HG03457 (cell line): ENCODE results near the gene HDHD2.
A peak's percentile ranks its signal among the peaks of the same experiment; 100 is the strongest.

Source experiments
- ATAC-seq: cut with Tn5 transposase; IDR thresholded peaks from one replicate; pipeline ENCODE4 v1.9.1; 2021; ENCODE audit warnings: moderate number of reproducible peaks; ENCODE audit not compliant: unreplicated experiment

HDHD2 gene

DNA sequence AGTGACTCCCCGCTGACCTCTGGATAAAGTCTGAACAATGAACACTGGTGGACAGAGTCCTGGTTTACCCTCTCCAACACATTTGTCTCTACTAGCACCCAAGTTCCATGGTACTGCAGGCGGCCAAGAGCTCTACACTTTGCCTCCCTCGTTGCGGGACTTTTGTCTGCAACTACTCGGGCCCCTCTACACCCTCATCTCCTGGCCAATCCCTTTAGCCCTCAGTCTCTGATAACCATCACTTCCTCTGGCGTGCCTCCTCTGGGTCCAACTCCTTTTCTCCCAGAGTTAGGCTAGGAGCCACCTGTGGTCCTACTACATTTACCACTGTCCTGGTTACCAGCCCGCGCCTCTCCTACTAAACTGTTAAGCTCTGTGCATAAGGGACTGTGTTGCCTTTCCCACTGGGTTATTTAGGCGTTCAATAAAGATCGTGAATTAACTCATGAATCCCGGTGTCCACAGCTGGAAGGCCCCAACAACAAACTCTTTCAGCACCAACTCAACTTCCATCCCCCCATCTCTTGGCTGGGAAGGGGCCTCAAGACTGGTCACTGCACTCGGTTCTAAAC is 757 bp downstream of the HDHD2 start:
- ATAC-seq, result no peak

DNA sequence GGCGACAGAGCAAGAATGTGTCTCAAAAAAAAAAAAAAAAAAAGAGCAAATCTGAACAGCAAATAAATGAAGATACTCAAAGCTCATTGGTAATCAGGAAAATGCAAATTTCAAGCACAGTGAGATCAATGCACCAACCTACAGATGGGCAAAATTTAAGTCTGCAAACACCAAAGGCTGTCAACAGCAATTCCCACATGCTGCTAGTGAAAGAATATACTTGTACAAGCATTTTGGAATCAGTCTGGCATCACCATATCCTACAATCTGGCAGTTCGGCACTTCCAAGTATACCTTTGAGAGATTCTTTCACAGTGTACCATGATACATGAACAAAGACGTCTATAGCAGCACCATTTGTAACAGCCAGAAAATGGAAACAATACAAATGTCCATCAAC is 4.1 kb downstream of the HDHD2 start:
- ATAC-seq, result no peak

DNA sequence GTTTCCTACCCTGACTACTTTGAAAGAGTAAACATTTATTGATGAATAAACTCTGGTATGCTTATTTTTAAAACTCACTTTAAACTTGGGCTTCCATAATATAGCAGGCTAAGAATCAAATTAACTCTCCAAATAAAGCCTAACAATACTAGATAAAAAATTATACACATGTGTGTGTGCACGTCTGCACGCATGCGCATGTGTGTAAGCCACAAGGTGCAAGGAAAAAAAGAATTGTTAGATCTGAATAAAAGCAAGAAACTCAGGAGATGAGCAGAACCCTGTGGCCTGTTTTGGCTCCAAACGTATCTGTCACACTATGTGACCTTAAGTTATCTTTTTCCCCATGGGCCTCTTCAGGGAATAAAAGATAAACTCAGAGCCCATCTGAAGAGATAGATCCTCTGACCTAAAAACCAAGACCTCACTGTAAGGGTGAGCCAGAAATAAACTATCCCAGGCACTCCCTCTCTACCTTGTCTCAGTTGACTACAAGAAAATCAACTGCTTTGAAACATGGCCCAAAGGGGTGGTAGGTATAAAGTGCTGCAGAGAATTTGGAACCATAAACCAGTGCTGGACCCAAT is 6.3 kb downstream of the HDHD2 start:
- ATAC-seq, result no peak

DNA sequence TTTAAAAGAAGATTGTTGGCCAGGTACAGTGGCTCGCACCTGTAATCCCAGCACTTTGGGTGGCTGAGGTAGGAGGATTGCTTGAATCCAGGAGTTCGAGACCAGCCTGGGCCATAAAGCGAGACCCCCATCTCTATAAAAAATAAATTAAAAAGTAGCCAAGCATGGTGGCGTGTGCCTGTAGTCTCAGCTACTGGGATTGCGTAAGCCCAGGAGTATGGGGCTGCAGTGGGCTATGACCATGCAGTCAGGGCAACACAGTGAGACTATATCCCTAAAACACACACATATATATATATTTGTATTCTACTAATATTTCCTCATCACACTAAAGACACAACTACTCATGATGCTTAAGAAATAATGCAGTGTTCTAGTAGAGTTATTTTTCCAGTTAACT is 7.1 kb downstream of the HDHD2 start:
- no peak for ATAC-seq

DNA sequence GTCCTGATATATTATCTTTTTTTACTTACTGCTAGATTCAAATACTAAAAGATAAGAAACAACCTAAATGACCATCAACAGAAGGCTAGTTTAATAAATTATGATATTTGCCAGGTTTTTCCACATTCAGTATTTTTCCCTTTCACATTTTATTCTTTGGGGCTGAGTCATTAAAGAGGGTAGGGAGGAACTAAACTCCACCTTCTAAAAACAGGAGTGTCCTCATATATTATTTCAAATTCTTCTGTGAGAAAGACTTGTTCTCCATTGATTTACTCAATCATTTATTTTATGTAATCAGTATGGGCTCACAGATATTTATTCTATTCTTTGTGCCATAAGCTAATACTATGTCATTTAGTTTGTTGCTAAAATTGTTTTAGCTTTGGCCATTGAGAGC is 9.0 kb downstream of the HDHD2 start:
- ATAC-seq, result no peak

GRCh38 chr18:47121146-47121545 is 29.2 kb downstream of the HDHD2 start:
- ATAC-seq, result no peak

DNA sequence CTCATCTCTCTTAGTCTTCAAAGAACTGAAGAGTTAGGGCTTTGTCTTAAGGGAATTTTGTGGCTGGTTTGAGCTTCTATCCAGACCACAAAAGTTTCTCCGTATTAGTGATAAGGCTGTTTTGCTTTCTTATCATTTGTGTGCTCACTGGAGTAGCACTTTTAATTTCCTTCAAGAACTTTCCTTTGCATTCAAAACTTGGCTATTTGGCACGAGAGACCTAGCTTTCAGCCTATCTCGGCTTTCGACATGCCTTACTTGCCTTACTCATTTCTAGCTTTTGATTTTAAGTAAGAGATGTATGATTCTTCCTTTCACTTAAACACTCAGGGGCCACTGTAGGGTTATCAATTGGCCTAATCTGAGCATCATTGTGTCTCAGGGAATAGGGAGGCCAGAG is 29.9 kb downstream of the HDHD2 start:
- ATAC-seq, result peak; percentile 93

GRCh38 chr18:47118981-47119380 is 31.3 kb downstream of the HDHD2 start:
- ATAC-seq, result no peak

DNA sequence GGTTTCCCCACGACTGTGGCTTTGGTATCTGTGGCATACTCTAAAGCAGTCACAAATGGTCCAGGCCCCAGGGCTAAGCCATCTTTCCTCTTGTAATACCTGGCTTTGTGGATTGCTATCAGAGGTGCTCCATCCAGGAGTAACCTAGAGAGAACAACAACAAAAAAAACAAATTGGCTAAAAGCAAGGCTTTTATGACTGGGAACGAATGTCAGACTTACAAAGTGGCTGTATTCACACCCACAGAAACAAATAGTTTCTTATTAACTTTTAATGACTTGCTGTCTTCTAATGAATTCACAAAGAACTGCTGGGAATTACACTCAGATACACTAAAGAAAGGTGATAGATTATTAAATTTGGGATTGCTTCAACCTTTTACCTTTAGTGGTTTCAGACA is 35.1 kb downstream of the HDHD2 start:
- ATAC-seq, result no peak

DNA sequence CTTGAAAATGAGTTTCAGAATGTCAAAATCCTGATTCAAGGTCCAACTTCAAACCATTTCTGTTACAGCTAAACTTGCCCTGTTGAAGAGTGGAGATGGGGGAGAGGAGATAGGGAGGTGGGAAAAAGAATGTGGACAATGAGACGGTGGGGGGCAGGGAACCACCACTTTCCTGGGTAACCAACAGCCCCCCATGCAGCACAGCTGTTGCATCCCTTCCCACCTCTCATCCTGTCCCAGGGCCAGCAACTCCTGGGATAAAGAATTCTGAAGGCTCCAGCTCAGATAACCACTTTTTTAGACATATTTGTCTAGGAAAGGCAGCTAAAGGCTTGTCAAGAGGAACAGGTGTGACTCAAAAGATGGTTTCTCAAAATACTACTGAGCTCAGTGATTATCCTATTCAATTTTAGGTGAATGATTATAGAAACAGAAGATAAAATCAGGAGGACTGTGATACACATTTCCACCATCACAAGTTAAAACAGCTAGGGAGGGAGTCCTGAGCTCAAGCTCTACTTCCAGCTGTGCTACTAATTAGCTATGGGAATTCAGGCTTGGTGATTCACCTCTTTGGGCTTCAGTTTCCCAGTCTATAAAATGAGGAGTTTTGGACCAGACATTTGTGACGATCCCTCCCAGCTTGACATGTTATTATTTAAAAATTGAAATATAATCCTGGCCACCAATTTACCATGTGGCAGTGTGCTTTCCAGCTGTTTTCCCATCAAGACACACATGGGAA is 36.3 kb downstream of the HDHD2 start:
- ATAC-seq, result no peak

DNA sequence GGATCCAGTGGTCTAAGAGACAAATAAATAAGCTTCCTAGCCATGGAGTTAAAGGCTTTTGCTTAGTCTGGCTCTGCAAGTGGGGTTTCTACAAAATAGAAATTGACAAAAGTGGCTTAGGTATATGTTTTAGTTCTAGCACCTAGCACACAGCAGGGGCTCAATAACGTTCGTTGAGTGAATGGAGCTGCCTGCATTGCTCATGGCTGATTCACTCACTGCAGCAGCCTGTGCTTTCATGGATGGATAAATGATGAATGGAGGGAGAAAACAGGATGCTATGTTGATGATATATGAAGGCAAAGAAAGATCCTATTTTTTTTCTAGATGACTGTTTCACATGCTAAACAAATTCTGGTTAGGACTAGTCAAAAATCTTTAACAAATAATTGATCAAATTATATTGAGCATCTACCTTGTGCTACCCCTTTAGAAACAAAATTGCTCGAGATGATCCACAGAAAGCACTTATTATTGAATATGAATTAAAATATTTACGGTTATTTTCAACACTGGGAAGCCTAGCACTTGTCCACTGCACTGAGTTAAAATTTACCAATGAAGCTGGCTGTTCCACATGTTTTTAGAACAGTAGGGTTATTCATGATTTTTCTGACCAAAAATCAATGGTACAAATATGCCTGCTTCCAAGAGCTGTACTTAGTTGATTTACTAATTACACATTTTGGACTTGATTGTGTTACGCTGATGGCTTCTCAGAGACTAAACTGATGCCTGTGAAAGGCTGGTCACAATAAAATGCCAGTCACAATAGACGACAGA is 39.6 kb downstream of the HDHD2 start:
- ATAC-seq, result no peak

DNA sequence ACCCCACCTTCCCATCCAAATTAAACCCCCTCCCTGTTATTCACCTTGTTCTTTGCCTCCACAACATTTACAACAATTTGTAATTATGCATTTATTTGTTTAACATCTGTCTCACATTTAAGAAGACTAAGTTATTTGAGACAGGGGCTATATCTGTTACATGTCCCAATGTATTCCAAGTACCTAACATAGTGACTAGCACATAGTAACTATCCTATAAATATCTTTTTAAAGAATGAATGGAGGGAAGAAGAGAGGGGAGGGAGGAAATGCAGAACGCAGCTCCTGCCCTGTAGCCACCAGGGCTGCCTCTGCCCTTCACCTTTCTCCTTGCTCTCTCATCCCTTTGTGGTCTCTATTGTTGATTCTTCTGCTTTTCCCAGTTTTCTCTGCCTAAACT is 40.6 kb downstream of the HDHD2 start:
- no peak for ATAC-seq

- ATAC-seq, result no peak
Measured at GRCh38 chr18:47108998-47109405, 41.3 kb downstream of the HDHD2 start.

DNA sequence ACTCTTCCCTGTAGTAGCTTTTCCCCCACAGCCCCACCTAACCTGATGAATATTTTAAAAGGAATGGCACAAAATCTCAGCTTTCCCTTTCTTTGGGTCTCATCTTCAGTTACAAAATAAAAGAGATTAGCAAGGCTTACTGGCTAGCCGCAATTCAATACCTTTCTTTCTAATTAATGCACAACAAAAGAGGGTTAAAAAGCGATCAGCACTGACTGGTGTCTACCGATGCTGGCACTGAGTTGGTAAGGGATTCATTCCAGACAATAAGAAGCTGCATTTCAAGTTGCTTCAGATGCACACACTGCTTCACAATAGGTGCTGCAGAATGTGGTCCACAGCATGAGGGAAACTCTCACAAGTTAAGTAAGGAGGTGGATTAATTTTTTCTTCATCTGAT is 41.9 kb downstream of the HDHD2 start:
- no peak for ATAC-seq

- no peak for ATAC-seq
Measured at GRCh38 chr18:47100212-47100831, 50.0 kb downstream of the HDHD2 start.

DNA sequence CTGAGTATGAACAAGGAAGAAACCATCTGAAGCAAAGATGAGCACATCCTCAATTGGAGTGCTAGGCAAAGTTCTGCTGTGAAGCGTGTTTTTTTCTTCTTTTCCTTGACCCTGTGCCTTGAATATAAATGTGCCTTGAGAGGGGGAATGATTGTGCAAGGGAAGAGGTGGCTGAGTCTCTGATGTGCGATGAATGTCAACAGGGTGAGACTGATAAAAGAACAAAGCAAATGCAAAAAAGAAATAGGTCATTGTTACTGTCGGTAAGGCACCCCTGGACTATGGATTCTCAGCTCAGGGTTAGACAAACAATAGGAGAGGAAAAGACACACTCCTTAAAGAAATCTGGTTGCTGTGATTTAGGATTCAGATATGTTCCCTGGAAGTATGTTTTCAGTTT is 54.5 kb downstream of the HDHD2 start:
- ATAC-seq, result no peak

- no peak for ATAC-seq
Measured at GRCh38 chr18:47087676-47088075, 62.6 kb downstream of the HDHD2 start.

- ATAC-seq, result no peak
Measured at GRCh38 chr18:47081578-47081977, 68.7 kb downstream of the HDHD2 start.

GRCh38 chr18:47080872-47081271 is 69.4 kb downstream of the HDHD2 start:
- no peak for ATAC-seq

DNA sequence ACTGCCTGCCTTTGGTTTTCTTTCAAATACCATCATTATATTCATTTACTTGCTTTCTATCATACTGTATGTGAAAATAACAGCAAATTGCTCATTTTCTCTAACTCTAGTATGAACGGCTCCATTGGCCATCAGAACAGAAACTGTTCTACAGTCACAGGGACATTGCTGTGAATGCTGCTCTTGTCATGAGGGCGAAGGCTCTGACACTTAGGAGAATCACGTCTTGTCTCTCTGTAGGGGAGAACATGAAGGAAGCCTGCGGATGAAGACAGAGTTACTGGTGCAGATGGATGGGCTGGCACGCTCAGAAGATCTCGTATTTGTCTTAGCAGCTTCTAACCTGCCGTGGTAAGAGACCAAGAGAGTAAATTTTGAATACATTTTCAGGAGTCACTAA is 73.2 kb downstream of the HDHD2 start:
- no peak for ATAC-seq

DNA sequence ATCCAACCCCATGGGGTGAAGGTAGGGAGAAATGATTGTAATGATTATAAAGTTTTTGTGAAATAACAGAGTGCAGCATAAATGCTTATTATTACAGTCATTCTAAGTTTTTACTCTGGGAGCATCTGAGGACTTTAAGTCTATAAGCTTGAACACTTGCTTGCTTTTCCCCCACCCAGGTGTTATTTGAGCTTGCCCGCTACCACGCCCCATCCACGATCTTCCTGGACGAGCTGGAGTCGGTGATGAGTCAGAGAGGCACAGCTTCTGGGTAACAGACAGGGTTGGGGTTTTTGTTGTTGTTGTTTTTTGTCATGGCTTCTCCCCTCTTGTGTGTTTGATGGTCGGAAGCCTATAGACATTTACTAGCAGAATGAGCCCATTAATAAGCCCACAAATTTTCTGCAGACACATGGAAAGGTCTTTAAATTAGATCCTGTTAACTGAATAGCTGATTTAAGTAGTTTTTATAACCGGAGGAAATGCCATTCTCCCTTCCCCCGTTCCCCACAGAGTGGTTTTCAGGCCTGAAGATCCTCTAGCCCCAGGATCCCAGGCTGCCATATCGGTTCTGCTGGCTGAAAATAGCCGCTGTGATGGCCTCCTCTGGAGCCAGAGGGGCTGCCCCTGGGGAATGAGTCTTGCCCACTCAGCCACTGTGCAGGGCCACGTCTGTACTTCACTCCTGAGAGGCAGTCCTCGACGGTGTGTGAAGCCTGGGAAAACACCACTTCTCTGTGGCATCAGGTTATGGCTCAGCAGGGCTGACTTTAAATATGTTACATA is 75.0 kb downstream of the HDHD2 start:
- no peak for ATAC-seq
